ENCODE measurements around the gene AUTS2. TPM values are rescaled to one million over a fixed set of nuclear protein-coding genes. Genes with fewer than 3 reads are reported as not detected.

The AUTS2 gene
- total and polyA plus RNA-seq, 9 of the 15 experiments (the other 6 are each of a cell fraction or from before 2014, with no cell fraction given): 0.58 TPM; not detected in 8

DNA sequence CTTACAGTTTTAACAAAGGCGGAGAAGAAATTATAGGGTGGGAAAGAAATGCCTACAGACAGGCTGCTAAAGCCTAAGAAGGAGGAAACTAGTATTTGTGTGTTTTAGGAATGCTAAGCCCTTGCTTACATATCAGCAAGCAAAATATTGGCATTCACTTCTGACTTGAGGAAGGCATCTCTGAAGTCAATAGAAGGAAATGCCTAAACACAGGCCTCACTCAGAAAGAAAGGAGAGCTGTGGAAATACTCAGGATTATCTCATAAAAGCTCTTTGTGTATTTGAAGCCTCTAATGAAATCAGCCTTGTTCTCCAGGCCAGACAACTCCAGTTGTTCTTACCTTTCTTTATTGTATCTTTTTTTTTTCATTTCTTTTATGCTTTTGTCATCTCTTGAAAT lies 158.0 kb downstream of the AUTS2 start:
- WGBS (ENCODE audit: insufficient coverage, low coverage, missing lambda C conversion rate): 0% methylated on average over 1 of the region's 1 CpG
- no peak overlapping the region for H2AFZ ChIP-seq (ENCODE audit: low read depth, low read length)
- in situ Hi-C loops (cut with MboI): no loop called here
- no peaks in the 10 kb centered on the region for H3K4me1 ChIP-seq (replicated peaks in 1 of 2; ENCODE audit: control insufficient read depth in 2 of 2, insufficient read depth in 2 of 2, low read length in 2 of 2)
- TF ChIP-seq ZNF143 (CRISPR knock-in tag; IDR thresholded peaks at IDR 0.05) (no peak), KDM2B (CRISPR knock-in tag; IDR thresholded peaks at IDR 0.05) (no peak), ADNP (tag; IDR thresholded peaks at IDR 0.05) (no peak), RBM25 (IDR thresholded peaks at IDR 0.05; ENCODE audit: low read depth, low read length, severe bottlenecking) (no peak), TAF7 (tag; IDR thresholded peaks at IDR 0.05) (no peak), HDGF (IDR thresholded peaks at IDR 0.05) (no peak), ETV5 (CRISPR knock-in tag; IDR thresholded peaks at IDR 0.05; ENCODE audit: low read depth) (no peak), SMARCB1 (IDR thresholded peaks at IDR 0.05; ENCODE audit: insufficient read length, low read depth) (no peak)
- TF ChIP-seq, protein P1, sequence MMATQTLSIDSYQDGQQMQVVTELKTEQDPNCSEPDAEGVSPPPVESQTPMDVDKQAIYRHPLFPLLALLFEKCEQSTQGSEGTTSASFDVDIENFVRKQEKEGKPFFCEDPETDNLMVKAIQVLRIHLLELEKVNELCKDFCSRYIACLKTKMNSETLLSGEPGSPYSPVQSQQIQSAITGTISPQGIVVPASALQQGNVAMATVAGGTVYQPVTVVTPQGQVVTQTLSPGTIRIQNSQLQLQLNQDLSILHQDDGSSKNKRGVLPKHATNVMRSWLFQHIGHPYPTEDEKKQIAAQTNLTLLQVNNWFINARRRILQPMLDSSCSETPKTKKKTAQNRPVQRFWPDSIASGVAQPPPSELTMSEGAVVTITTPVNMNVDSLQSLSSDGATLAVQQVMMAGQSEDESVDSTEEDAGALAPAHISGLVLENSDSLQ (IDR thresholded peaks at IDR 0.05): no peak
- H3K4me3 ChIP-seq: no peak overlapping the region
- BruUV-seq (replicated peaks): no TSS peak
- intact Hi-C loops (cut with micrococcal nuclease): no loop called here
- ATAC-seq (no peak), DNase-seq (ENCODE audit: extremely low read depth in 1 of 4, low spot score in 3 of 4) (no peak), FAIRE-seq (no peak)
- H3K27me3 ChIP-seq (ENCODE audit: control insufficient read depth in 2 of 2, insufficient read depth in 2 of 2, low read length in 2 of 2): no peaks in the 10 kb centered on the region
- H3K9me1 ChIP-seq (ENCODE audit: control insufficient read depth, insufficient read depth, low read length): no peaks in the 10 kb centered on the region
- ChIA-PET POLR2A (no interaction called here), CTCF (ENCODE audit: low intra/inter-chr PET ratio) (no interaction called here)
- no peak overlapping the region for H3K27ac ChIP-seq (ENCODE audit: extremely low read depth, low read depth, low read length)
- no peaks in the 10 kb centered on the region for H3K9me3 ChIP-seq (replicated peaks; ENCODE audit: control insufficient read depth, insufficient read depth, low read depth, low read length)
- no peaks in the 10 kb centered on the region for H3K79me2 ChIP-seq (ENCODE audit: control insufficient read depth, insufficient read depth, low read length)
- H3K36me3 ChIP-seq (ENCODE audit: control insufficient read depth, insufficient read depth, low read length): no peaks in the 10 kb centered on the region
- H3K9ac ChIP-seq (ENCODE audit: insufficient read depth in 1 of 2, low read depth in 2 of 2, low read length in 2 of 2): no peak overlapping the region
- H4K20me1 ChIP-seq (replicated peaks; ENCODE audit: control insufficient read depth, insufficient read depth, low read length): 0 out of 2 replicates have a peak, but pooled peaks cover 3% of the 10 kb centered on the region
- H3K4me2 ChIP-seq (ENCODE audit: insufficient read depth, low read length): no peak overlapping the region
